ENCODE results near the gene EXOC4. TPM values are rescaled to one million over a fixed set of nuclear protein-coding genes. Genes with fewer than 3 reads are reported as not detected.

EXOC4 gene
- total RNA-seq, 1 donor from 2014 or later: 94.0 TPM

DNA sequence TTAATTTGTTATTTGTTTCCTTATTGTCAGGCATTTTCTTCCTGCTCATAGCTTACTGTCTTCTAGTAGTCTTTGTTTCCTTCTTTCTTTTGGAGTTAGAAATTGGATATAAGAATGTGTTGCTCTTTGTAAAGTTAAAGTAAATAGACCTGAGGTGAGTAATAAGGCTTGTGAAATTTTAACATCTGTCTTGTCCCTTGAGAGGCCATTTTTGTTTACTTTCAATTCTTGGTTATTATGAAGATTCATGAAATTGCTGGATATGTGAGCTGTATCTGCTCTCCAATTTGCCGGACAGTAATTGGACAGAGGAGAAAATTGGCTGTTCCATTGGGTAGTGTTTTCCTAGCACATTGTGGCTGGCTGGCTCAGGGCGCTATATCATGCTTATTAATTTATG lies 260.7 kb downstream of the EXOC4 start:
- Mint-ChIP-seq H3K9me3 (ENCODE audit: unreplicated experiment) (no peaks in the 10 kb centered on the region), H3K36me3 (ENCODE audit: low read depth, unreplicated experiment) (no peaks in the 10 kb centered on the region), H3K27me3 (ENCODE audit: unreplicated experiment) (no peaks in the 10 kb centered on the region), H3K4me1 (ENCODE audit: unreplicated experiment) (no peaks in the 10 kb centered on the region), H3K27ac (ENCODE audit: unreplicated experiment) (no peak overlapping the region), H3K4me3 (ENCODE audit: unreplicated experiment) (no peak overlapping the region)
- TF ChIP-seq, protein P1, sequence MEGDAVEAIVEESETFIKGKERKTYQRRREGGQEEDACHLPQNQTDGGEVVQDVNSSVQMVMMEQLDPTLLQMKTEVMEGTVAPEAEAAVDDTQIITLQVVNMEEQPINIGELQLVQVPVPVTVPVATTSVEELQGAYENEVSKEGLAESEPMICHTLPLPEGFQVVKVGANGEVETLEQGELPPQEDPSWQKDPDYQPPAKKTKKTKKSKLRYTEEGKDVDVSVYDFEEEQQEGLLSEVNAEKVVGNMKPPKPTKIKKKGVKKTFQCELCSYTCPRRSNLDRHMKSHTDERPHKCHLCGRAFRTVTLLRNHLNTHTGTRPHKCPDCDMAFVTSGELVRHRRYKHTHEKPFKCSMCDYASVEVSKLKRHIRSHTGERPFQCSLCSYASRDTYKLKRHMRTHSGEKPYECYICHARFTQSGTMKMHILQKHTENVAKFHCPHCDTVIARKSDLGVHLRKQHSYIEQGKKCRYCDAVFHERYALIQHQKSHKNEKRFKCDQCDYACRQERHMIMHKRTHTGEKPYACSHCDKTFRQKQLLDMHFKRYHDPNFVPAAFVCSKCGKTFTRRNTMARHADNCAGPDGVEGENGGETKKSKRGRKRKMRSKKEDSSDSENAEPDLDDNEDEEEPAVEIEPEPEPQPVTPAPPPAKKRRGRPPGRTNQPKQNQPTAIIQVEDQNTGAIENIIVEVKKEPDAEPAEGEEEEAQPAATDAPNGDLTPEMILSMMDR (IDR thresholded peaks at IDR 0.05; ENCODE audit: unreplicated experiment): no peak
- no peak for DNase-seq (ENCODE audit: low spot score)

DNA sequence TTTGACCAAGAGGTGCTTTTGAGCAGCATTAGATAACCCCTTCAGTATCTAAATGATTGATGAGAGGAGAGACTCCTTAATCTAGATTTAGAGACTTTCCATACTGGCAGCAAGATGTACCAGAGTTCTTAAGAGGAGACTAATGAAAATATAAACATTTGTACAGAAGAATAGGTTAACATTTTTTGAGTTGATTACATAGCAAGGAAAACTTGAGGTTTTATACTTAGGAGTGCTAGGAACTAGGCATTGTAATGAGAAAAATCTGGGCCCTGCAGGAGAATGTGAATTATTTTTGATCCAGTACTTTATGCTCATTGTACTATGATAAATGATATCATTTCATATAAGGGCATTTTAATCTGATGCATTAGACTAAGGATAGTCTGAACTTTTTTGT lies 261.7 kb downstream of the EXOC4 start:
- H3K4me3 Mint-ChIP-seq (ENCODE audit: unreplicated experiment): no peak overlapping the region
- no peak overlapping the region for H3K27ac Mint-ChIP-seq (ENCODE audit: unreplicated experiment)
- no peaks in the 10 kb centered on the region for H3K9me3 Mint-ChIP-seq (ENCODE audit: unreplicated experiment)
- no peaks in the 10 kb centered on the region for H3K36me3 Mint-ChIP-seq (ENCODE audit: low read depth, unreplicated experiment)
- H3K4me1 Mint-ChIP-seq (ENCODE audit: unreplicated experiment): no peaks in the 10 kb centered on the region
- TF ChIP-seq, protein P1 (IDR thresholded peaks at IDR 0.05; ENCODE audit: unreplicated experiment): no peak
- no peak for DNase-seq (ENCODE audit: low spot score)
- no peaks in the 10 kb centered on the region for H3K27me3 Mint-ChIP-seq (ENCODE audit: unreplicated experiment)

DNA sequence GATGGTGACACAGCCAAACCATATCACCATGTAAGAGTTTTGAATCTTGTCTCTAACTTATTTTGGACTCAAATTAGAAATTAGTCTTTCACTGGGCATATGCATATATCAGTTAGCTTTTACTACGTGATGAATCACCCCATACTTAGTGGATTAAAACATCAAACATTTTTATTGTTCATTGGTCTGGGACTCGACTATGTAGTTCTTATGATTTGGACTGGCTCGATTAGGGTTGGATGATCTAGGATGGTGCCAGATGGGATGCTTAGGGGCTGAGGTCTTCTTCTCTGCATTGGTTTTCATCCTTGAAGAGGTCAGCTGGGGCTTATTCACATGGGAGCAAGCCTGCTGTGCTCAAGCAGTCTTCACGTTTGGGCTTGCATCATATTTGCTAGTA lies 264.9 kb downstream of the EXOC4 start:
- no peaks in the 10 kb centered on the region for H3K27me3 Mint-ChIP-seq (ENCODE audit: unreplicated experiment)
- TF ChIP-seq, protein P1 (IDR thresholded peaks at IDR 0.05; ENCODE audit: unreplicated experiment): no peak
- H3K4me1 Mint-ChIP-seq (ENCODE audit: unreplicated experiment): no peaks in the 10 kb centered on the region
- H3K27ac Mint-ChIP-seq (ENCODE audit: unreplicated experiment): no peak overlapping the region
- H3K36me3 Mint-ChIP-seq (ENCODE audit: low read depth, unreplicated experiment): no peaks in the 10 kb centered on the region
- H3K4me3 Mint-ChIP-seq (ENCODE audit: unreplicated experiment): no peak overlapping the region
- H3K9me3 Mint-ChIP-seq (ENCODE audit: unreplicated experiment): no peaks in the 10 kb centered on the region
- DNase-seq (ENCODE audit: low spot score): no peak

DNA sequence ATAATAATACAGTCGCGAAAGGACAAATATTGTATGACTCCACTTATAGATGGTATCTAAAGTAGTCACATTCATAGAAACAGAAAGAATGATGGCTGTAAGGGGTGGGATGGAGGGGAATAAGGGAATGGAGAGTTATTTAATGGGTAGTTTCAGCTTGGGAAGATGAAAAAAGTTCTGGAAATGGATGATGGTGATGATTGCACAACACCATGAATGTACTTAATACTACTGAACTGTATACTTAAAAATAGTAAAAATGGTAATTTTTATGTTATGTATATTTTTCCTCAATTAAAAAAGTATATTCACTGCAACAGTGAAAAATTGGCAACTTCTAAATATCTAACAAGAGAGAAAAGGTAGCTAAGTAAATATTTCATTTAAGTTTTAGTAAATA lies 265.8 kb downstream of the EXOC4 start:
- Mint-ChIP-seq H3K36me3 (ENCODE audit: low read depth, unreplicated experiment) (no peaks in the 10 kb centered on the region), H3K27ac (ENCODE audit: unreplicated experiment) (no peak overlapping the region), H3K27me3 (ENCODE audit: unreplicated experiment) (no peaks in the 10 kb centered on the region), H3K9me3 (ENCODE audit: unreplicated experiment) (no peaks in the 10 kb centered on the region), H3K4me1 (ENCODE audit: unreplicated experiment) (no peaks in the 10 kb centered on the region), H3K4me3 (ENCODE audit: unreplicated experiment) (no peak overlapping the region)
- no peak for DNase-seq (ENCODE audit: low spot score)
- TF ChIP-seq, protein P1 (IDR thresholded peaks at IDR 0.05; ENCODE audit: unreplicated experiment): no peak

DNA sequence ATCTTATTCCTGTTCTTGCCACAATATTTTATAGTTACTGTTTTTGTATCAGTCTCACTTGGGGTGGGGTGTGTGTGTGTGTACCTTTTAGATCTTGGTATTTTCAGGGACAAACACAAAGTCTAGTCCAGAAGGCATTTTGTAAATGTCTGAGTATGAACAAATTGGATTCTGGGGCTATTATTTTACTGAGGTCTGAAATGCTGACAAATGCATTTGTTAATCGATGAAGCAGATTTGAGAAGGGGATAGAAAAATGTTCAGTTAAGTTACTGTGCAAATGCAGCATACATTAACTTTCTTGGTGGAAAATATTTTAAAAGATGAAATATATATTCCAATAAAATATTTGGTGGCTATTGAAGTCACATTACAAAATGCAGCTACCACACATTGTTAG lies 267.4 kb downstream of the EXOC4 start:
- Mint-ChIP-seq H3K4me1 (ENCODE audit: unreplicated experiment) (no peaks in the 10 kb centered on the region), H3K4me3 (ENCODE audit: unreplicated experiment) (no peak overlapping the region), H3K36me3 (ENCODE audit: low read depth, unreplicated experiment) (no peaks in the 10 kb centered on the region), H3K9me3 (ENCODE audit: unreplicated experiment) (no peaks in the 10 kb centered on the region), H3K27me3 (ENCODE audit: unreplicated experiment) (no peaks in the 10 kb centered on the region), H3K27ac (ENCODE audit: unreplicated experiment) (no peak overlapping the region)
- DNase-seq (ENCODE audit: low spot score): no peak
- TF ChIP-seq, protein P1 (IDR thresholded peaks at IDR 0.05; ENCODE audit: unreplicated experiment): no peak
